Neuronal stem cell (in vitro differentiated cells): Measurements from ENCODE around the gene C22orf39.

ENCODE experiments used
- DNase-seq: peaks from one replicate; pipeline ENCODE4 v3.0.0-alpha.2; 2013; ENCODE audit warnings: low spot score
- H2AFZ ChIP-seq: one replicate; pipeline ENCODE4 v1.6.1; 2013; ENCODE audit warnings: mild to moderate bottlenecking, low read length, inconsistent platforms
- H2AK5ac ChIP-seq: 2 replicates; pipeline ENCODE4 v1.6.1; 2013; ENCODE audit warnings: low read depth, mild to moderate bottlenecking, inconsistent platforms, low read length, moderate library complexity, mixed read lengths
- H2BK120ac ChIP-seq: 2 replicates; pipeline ENCODE4 v1.6.1; 2013; ENCODE audit warnings: low read depth, mild to moderate bottlenecking, inconsistent platforms, low read length, moderate library complexity, mixed read lengths
- H2BK12ac ChIP-seq: one replicate; pipeline ENCODE4 v1.6.1; 2013; ENCODE audit warnings: low read length, inconsistent platforms
- H2BK15ac ChIP-seq: 2 replicates; pipeline ENCODE4 v1.6.1; 2013; ENCODE audit warnings: mild to moderate bottlenecking, low read length, inconsistent platforms, mixed read lengths
- H2BK5ac ChIP-seq: one replicate; pipeline ENCODE4 v1.6.1; 2013; ENCODE audit warnings: inconsistent platforms, mild to moderate bottlenecking, low read length, moderate library complexity
- H3K14ac ChIP-seq: one replicate; pipeline ENCODE4 v1.6.1; 2013; ENCODE audit warnings: low read length, inconsistent platforms
- H3K18ac ChIP-seq: 2 replicates; pipeline ENCODE4 v1.6.1; 2013; ENCODE audit warnings: low read length, inconsistent platforms
- H3K23ac ChIP-seq: 2 replicates; pipeline ENCODE4 v1.6.1; 2013; ENCODE audit warnings: low read depth, mild to moderate bottlenecking, mixed read lengths, low read length, inconsistent platforms; ENCODE audit not compliant: poor library complexity
- H3K27ac ChIP-seq: replicated peaks from 3 replicates; pipeline ENCODE4 v1.5.1; 2013; ENCODE audit warnings: low read length, inconsistent platforms
- H3K27me3 ChIP-seq, 3 experiments: 2 replicates each; pipeline ENCODE4 v1.6.1; 2013; ENCODE audit warnings: low read length in 3 of 3, mild to moderate bottlenecking in 2 of 3, inconsistent platforms in 1 of 3, low read depth in 1 of 3, mixed read lengths in 1 of 3, moderate library complexity in 1 of 3; ENCODE audit not compliant: control insufficient read depth in 3 of 3, insufficient read depth in 3 of 3
- H3K36me3 ChIP-seq, 2 donors: replicated peaks in 1 of 2; 2 replicates each; pipeline ENCODE4 v1.6.1; 2013; ENCODE audit warnings: low read length in 2 of 2; ENCODE audit not compliant: control insufficient read depth in 2 of 2, insufficient read depth in 2 of 2
- H3K4ac ChIP-seq: 2 replicates; pipeline ENCODE4 v1.6.1; 2013; ENCODE audit warnings: inconsistent platforms, mild to moderate bottlenecking, low read length, moderate library complexity
- H3K4me1 ChIP-seq, 2 donors: 1 replicate in 1 of 2; 2 replicates in 1 of 2; pipeline ENCODE4 v1.6.1; 2013; ENCODE audit warnings: low read length in 2 of 2, low read depth in 1 of 2; ENCODE audit not compliant: control insufficient read depth in 2 of 2, insufficient read depth in 1 of 2
- H3K4me2 ChIP-seq: one replicate; pipeline ENCODE4 v1.6.1; 2013; ENCODE audit warnings: mild to moderate bottlenecking, low read length, inconsistent platforms; ENCODE audit not compliant: insufficient read depth, poor library complexity, severe bottlenecking
- H3K4me3 ChIP-seq, 2 donors: 2 replicates each; pipeline ENCODE4 v1.5.1; 2013; ENCODE audit warnings: low read length in 2 of 2, mild to moderate bottlenecking in 2 of 2, inconsistent platforms in 1 of 2, moderate library complexity in 1 of 2
- H3K79me1 ChIP-seq: one replicate; pipeline ENCODE4 v1.6.1; 2013; ENCODE audit warnings: low read depth, mild to moderate bottlenecking, inconsistent platforms, low read length, moderate library complexity
- H3K9ac ChIP-seq: one replicate; pipeline ENCODE4 v1.6.1; 2013; ENCODE audit warnings: mild to moderate bottlenecking, low read depth, low read length, inconsistent platforms; ENCODE audit not compliant: poor library complexity
- H3K9me3 ChIP-seq, 2 donors: replicated peaks in 1 of 2; 2 replicates each; pipeline versions ENCODE3 to v1.6.1; 2013; ENCODE audit warnings: low read length in 2 of 2, mild to moderate bottlenecking in 2 of 2, inconsistent platforms in 1 of 2, low read depth in 1 of 2, mixed read lengths in 1 of 2, moderate library complexity in 1 of 2; ENCODE audit not compliant: control insufficient read depth in 2 of 2, insufficient read depth in 1 of 2
- H4K8ac ChIP-seq: one replicate; pipeline ENCODE4 v1.6.1; 2013; ENCODE audit warnings: low read depth, mild to moderate bottlenecking, inconsistent platforms, low read length, moderate library complexity
- H4K91ac ChIP-seq: one replicate; pipeline ENCODE4 v1.6.1; 2013; ENCODE audit warnings: low read length, low read depth, mild to moderate bottlenecking, inconsistent platforms; ENCODE audit not compliant: poor library complexity
- WGBS, 2 donors: extraction: QIAGEN DNeasy Blood & Tissue Kit; methylation state at CpG; one replicate each; pipeline ENCODE4 v1.1.7; 2013; ENCODE audit warnings: missing lambda C conversion rate in 2 of 2, mixed read lengths in 1 of 2; ENCODE audit not compliant: insufficient read length in 2 of 2, insufficient replicate concordance in 1 of 2; ENCODE audit errors: extremely low coverage in 2 of 2; 5-methylcytosine and 5-hydroxymethylcytosine counted together

Gene C22orf39

GRCh38 chr22:19402642-19403191, 44.8 kb downstream of the C22orf39 start:
- no peak for DNase-seq
- WGBS, 2 donors: no CpG with 5 or more reads among the region's 4 CpGs
- no peaks in the 10 kb centered on the region for H3K4me1 ChIP-seq

GRCh38 chr22:19401483-19401882, 46.0 kb downstream of the C22orf39 start:
- H2AK5ac ChIP-seq: no peak overlapping the region
- no peak for DNase-seq
- H3K9me3 ChIP-seq: no peaks in the 10 kb centered on the region
- no peak overlapping the region for H3K18ac ChIP-seq
- no peak overlapping the region for H3K14ac ChIP-seq
- no peak overlapping the region for H4K8ac ChIP-seq
- H3K4me1 ChIP-seq: no peaks in the 10 kb centered on the region
- no peak overlapping the region for H3K4me3 ChIP-seq
- no CpG with 5 or more reads among the region's 4 CpGs for WGBS, 2 donors
- no peak overlapping the region for H2BK12ac ChIP-seq
- H2AFZ ChIP-seq: no peak overlapping the region
- H3K27ac ChIP-seq: no peak overlapping the region
- H2BK15ac ChIP-seq: no peak overlapping the region
- H2BK5ac ChIP-seq: no peak overlapping the region
- H3K4ac ChIP-seq: no peak overlapping the region
- no peak overlapping the region for H2BK120ac ChIP-seq
- no peak overlapping the region for H3K4me2 ChIP-seq
- H3K27me3 ChIP-seq: no peaks in the 10 kb centered on the region
- H3K36me3 ChIP-seq: peaks cover 35 to 96% of the 10 kb centered on the region in 2 donors
- H3K23ac ChIP-seq: no peak overlapping the region
- no peak overlapping the region for H3K9ac ChIP-seq
- H4K91ac ChIP-seq: no peak overlapping the region
- H3K79me1 ChIP-seq: peaks cover 2% of the 10 kb centered on the region

More at GRCh38 chr22:19402642-19403191, 44.8 kb downstream of the C22orf39 start:
- Histone ChIP-seq H3K14ac (no peak overlapping the region), H3K4ac (no peak overlapping the region), H3K9me3 (no peaks in the 10 kb centered on the region), H4K91ac (no peak overlapping the region), H3K79me1 (peaks cover 2% of the 10 kb centered on the region), H2AFZ (no peak overlapping the region), H2BK15ac (no peak overlapping the region), H2AK5ac (no peak overlapping the region), H2BK120ac (no peak overlapping the region), H3K23ac (no peak overlapping the region), H3K36me3 (peaks cover 34 to 96% of the 10 kb centered on the region in 2 donors), H3K4me3 (no peak overlapping the region), H3K27ac (no peak overlapping the region), H4K8ac (no peak overlapping the region), H3K4me2 (no peak overlapping the region), H2BK5ac (no peak overlapping the region), H3K18ac (no peak overlapping the region), H3K9ac (no peak overlapping the region), H2BK12ac (no peak overlapping the region), H3K27me3 (no peaks in the 10 kb centered on the region)

GRCh38 chr22:19400881-19401280, 46.6 kb downstream of the C22orf39 start:
- Histone ChIP-seq H3K18ac (no peak overlapping the region), H3K4me1 (no peaks in the 10 kb centered on the region), H2BK12ac (no peak overlapping the region), H2AK5ac (no peak overlapping the region), H3K23ac (no peak overlapping the region), H2BK15ac (no peak overlapping the region), H3K4me3 (no peak overlapping the region), H3K4ac (no peak overlapping the region), H3K4me2 (no peak overlapping the region), H2BK5ac (no peak overlapping the region), H3K27me3 (no peaks in the 10 kb centered on the region), H3K14ac (no peak overlapping the region), H3K9ac (no peak overlapping the region), H4K91ac (no peak overlapping the region), H2AFZ (no peak overlapping the region), H3K9me3 (no peaks in the 10 kb centered on the region), H4K8ac (no peak overlapping the region), H3K36me3 (peaks cover 33 to 96% of the 10 kb centered on the region in 2 donors), H2BK120ac (no peak overlapping the region), H3K27ac (no peak overlapping the region), H3K79me1 (peaks cover 2% of the 10 kb centered on the region)
- DNase-seq: no peak
- no CpG with 5 or more reads among the region's 6 CpGs for WGBS, 2 donors

- Histone ChIP-seq H4K8ac (no peak overlapping the region), H3K14ac (no peak overlapping the region), H4K91ac (no peak overlapping the region), H3K4me2 (no peak overlapping the region), H2BK12ac (no peak overlapping the region), H2BK5ac (no peak overlapping the region), H3K4me1 (no peaks in the 10 kb centered on the region), H3K9me3 (no peaks in the 10 kb centered on the region), H3K9ac (peak overlapping the region; percentile 50), H2AK5ac (no peak overlapping the region), H3K4ac (no peak overlapping the region), H2BK15ac (no peak overlapping the region), H3K27ac (no peak overlapping the region), H3K23ac (no peak overlapping the region), H2AFZ (no peak overlapping the region), H3K36me3 (peaks cover 38 to 98% of the 10 kb centered on the region in 2 donors), H3K79me1 (peaks cover 2% of the 10 kb centered on the region), H3K4me3 (no peak overlapping the region), H2BK120ac (no peak overlapping the region), H3K27me3 (no peaks in the 10 kb centered on the region), H3K18ac (no peak overlapping the region)
- DNase-seq: no peak
- WGBS, 2 donors: no CpG with 5 or more reads among the region's 2 CpGs
Measured at GRCh38 chr22:19398652-19399051, 48.9 kb downstream of the C22orf39 start.
